ENCODE measurements around the gene NCAM2.

- TF ChIP-seq POLR2A (IDR thresholded peaks at IDR 0.05; ENCODE audit: low read depth, low read length) (no peak), POLR2AphosphoS5 (IDR thresholded peaks at IDR 0.05; ENCODE audit: low read depth, low read length) (no peak), TAF1 (IDR thresholded peaks at IDR 0.05; ENCODE audit: low read depth, low read length) (no peak), PAX5 (IDR thresholded peaks at IDR 0.05; ENCODE audit: insufficient read depth, low read length, severe bottlenecking) (no peak), SPI1 (IDR thresholded peaks at IDR 0.05; ENCODE audit: low read depth, low read length) (no peak)
Measured at GRCh38 chr21:21196848-21197247, 198.6 kb downstream of the NCAM2 start.

Data from GM12891 (cell line).